ENCODE data around the gene EPS15.
"Not testable (repeated sequence)": the region's sequence is repeated elsewhere in the genome, so short reads cannot be mapped to it uniquely, and the experiment has no call there.

EPS15 gene

GRCh38 chr1:51410568-51411460 lies 108.3 kb downstream of the EPS15 start:
- Histone ChIP-seq H3K27ac (ENCODE audit: extremely low read depth, low read depth, low read length) (no peak overlapping the region), H3K4me1 (ENCODE audit: control insufficient read depth, insufficient read depth, low read length) (no peaks in the 10 kb centered on the region), H3K9me3 (ENCODE audit: control insufficient read depth, insufficient read depth, low read depth, low read length) (no peaks in the 10 kb centered on the region), H3K4me3 (ENCODE audit: low read depth, low read length) (no peak overlapping the region), H3K36me3 (ENCODE audit: control insufficient read depth in 2 of 2, insufficient read depth in 1 of 2, low read length in 2 of 2) (peaks cover 27 to 32% of the 10 kb centered on the region in 2 experiments)
- ChIA-PET POLR2A (interaction anchor here (0.6 kb wide), 1 partner anchor 77 kb away, joined by 4 read pairs; no protein-coding TSS in a partner anchor), CTCF (no interaction called here)
- TF ChIP-seq ZNF202 (tag by site-specific recombination; IDR thresholded peaks at IDR 0.05; ENCODE audit: borderline replicate concordance) (no peak), PRDM4 (tag by site-specific recombination; IDR thresholded peaks at IDR 0.05) (no peak), ZNF140 (tag by site-specific recombination; IDR thresholded peaks at IDR 0.05) (no peak), ZNF629 (tag by site-specific recombination; IDR thresholded peaks at IDR 0.05) (no peak), ZNF513 (tag by site-specific recombination; IDR thresholded peaks at IDR 0.05) (no peak), ZNF777 (tag by site-specific recombination; IDR thresholded peaks at IDR 0.05; ENCODE audit: borderline replicate concordance) (no peak), PRDM2 (tag by site-specific recombination; IDR thresholded peaks at IDR 0.05; ENCODE audit: borderline replicate concordance) (no peak)

- H3K9me3 ChIP-seq (ENCODE audit: control insufficient read depth, insufficient read depth, low read depth, low read length); POLR2A ChIA-PET; H3K4me3 ChIP-seq (ENCODE audit: low read depth, low read length); H3K27ac ChIP-seq (ENCODE audit: extremely low read depth, low read depth, low read length); CTCF ChIA-PET; H3K4me1 ChIP-seq (ENCODE audit: control insufficient read depth, insufficient read depth, low read length): not testable (repeated sequence)
- 0 out of 2 replicates have a peak, but pooled peaks have one; percentile 25 for TF ChIP-seq ZNF362 (tag by site-specific recombination; IDR thresholded peaks at IDR 0.05)
- peaks cover 27 to 38% of the 10 kb centered on the region in 2 experiments for H3K36me3 ChIP-seq (ENCODE audit: control insufficient read depth in 2 of 2, insufficient read depth in 1 of 2, low read length in 2 of 2)
Observed at GRCh38 chr1:51409755-51410541, 109.1 kb downstream of the EPS15 start.
